Stimulated activated CD8-positive, alpha-beta memory T cell treated with anti-CD3 and anti-CD28 coated beads, Interleukin-7, amount 100 ng/mL, for 48 hours (primary cell): ENCODE data around the gene KIRREL1.

Experiments
- DNase-seq, 2 donors: peaks; one replicate each; pipeline ENCODE4 v3.0.0-alpha.2; 2020; ENCODE audit warnings: low read depth in 1 of 2; ENCODE audit errors: extremely low read depth in 1 of 2

KIRREL1 gene

DNA sequence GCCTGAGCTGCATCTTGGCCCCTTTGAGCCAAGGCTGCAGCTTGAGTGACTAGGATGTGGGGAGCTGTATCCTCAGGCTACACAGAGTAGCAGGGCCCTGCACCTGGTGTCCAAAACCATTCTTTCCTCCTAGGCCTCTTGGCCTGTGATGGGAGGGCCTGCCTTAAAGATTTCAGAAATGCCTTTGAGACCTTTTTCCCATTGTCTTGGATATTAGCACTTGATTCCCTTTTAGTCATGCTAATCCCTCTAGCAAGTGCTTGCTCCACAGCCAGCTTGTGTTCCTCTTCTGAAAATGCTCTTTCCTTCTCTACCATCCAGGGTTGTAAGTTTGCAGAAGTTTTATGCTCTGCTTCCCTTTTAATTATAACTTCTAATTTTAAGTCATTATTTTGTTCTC, 21.7 kb upstream of the KIRREL1 start:
- no peak for DNase-seq

DNA sequence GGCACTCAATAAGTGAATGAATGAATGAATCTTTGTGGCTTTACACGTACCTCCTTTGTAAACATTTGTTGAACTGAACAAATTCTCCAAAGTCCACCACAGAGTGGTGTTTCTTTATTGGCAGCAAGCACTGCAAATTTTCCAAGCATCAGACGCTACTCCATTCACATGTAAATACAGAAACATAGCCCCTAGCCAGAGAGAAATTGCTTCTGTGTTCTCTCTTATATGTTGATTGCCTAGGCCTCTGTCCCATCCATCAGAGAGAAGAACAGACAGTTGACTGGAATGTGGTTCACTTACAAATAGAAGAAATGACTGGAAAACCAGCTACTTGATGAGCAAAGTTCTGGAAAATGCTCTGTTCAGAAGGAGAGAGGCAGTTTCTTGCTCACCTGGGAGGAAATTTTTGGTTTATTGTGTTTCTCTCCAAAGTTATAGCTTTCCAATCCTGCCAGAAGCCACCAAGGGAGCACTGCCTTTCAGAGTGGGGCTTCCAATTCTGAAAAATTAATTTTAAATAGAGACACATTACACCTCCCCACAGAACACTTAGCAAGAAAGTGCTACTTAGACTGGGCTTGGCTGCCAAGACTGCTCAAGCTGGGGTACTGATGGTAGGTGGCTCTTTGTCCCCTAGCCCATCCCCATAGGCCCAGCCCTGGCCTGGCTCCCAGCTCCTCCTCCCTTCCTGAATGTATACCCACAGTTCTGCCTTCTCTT, 18.1 kb upstream of the KIRREL1 start:
- DNase-seq, result no peak

DNA sequence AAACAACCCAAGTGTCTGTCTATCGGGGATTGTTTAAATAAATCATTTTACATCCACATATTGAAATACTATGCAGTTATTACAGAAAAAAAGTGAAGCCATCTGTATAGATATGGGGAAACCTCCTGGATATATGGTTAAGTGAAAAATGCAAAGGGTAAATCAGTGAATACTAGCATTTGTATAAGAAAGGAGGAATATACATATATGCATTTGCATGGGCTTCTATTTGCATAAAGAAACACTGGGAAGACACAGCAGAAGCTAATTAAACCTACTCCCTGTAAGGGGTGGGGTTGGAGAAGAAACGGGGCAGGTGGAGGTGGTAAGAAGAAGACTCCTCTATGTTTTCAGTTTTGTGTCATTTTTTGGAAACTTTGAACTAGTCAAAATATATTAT, 16.6 kb upstream of the KIRREL1 start:
- DNase-seq, result no peak

DNA sequence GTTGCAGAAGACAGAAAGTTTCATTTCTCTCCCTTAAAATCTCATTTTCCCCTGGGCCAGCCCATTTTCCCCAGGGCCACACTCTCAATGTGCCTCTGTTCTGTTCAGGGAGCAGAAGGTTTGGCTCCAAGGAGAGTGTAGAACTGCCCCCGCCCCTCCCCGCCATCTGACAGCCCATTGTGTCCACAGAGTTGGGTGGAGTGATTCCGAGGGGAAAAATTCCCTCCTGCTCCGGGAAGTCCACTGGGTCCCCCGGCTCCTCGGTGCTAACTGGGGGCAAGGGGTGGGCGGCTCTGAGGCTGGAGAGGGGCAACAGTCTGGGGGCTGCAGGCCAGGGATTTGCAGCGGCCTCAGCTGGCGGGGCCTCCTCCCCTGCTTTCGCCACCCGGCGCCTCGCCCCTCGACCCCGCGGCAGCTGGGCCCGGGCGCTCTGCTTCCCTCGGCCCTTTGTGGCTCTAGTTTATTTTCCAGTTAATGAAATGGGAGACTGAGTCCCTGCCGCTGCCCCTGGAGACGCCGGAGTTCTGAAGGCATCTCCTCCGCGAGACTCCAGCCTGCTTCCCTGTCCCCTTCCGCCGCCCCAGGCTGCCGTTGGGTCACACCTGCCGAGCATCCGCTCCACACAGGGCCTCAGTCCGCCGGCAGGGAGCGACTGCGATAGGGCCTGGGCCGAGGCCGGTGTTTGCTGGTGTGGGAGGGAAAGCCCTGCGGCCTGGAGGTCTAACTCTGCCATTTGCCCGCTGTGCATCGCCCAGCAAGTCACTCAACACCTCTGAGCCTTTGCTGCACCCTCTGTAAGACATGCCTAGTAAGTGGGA, 14.7 kb upstream of the KIRREL1 start:
- no peak for DNase-seq

DNA sequence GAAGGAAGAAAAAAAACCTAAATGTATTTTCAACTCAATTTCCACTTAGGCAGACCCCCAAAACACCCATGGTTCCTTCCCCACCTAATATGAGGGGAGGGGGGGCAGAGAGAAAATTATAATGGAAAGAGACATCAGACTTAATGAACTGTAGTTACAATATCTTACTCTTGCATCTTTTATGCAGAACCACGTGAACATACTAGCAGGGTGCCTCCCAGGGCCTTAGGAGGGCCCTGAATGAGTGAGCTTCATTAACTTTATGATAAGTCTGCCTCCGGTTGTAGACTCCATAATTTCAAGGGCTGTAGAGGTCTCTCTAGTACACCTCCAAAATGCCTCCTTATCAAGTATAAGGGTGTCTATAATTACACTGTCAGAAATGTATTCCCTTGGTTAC, 11.3 kb upstream of the KIRREL1 start:
- DNase-seq, result no peak

DNA sequence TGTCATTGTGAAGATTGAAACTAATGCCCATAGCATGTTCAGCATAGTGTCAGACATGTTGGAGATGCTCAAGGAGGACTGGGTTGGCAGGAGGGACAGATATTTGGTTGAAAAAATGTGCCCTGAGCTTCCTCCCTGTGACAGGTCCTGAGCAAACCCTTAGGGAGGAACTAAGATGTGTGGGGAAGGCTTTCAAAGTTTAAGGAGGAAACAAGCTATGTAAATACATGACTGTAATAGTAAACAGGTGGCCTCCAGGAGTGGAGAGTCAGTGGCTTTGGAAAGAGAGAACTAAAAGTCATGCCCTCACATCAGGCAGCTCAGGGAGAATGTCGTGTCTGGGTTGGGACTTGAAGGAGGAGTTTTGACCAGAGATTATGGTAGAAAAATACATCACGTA, 9.7 kb upstream of the KIRREL1 start:
- DNase-seq, result no peak

DNA sequence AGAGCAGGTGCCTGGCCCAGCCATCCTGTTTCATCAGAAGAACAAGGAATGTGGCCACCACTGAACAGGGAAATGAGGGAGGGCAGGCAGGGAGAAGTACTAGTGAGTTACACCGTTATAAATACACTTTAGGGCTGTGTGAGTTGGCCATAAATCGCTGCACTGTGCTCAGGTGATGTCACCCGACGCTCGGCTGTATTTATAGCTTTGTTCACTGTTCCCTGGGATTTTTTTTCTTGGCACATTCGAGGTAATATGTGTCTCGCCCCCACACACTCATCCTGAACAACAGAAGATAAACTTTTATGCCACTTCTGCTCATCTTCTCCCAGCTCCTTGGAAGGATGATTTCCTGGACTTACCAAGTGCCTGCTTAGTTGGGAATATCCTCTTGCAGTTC, 9.0 kb upstream of the KIRREL1 start:
- DNase-seq, result no peak

DNA sequence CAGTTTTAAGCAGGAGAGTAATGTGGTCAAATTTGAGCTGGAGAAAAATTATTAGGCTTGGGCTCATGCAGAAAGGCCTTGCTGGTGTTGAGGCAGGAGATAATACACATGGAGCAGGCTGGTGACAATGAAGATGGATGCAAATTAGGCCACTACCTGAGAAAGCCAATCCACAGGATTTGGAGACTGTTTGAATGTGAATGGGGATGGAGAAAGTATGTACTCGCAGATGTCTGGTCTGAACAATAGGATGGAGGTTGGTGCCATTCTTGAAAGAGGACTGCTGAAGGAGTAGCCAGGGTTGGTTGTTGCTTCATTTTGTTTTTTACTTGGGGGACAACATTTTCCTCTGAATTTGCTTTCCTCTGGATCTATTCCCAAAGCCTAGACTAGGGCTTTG, 8.0 kb upstream of the KIRREL1 start:
- DNase-seq, result no peak

DNA sequence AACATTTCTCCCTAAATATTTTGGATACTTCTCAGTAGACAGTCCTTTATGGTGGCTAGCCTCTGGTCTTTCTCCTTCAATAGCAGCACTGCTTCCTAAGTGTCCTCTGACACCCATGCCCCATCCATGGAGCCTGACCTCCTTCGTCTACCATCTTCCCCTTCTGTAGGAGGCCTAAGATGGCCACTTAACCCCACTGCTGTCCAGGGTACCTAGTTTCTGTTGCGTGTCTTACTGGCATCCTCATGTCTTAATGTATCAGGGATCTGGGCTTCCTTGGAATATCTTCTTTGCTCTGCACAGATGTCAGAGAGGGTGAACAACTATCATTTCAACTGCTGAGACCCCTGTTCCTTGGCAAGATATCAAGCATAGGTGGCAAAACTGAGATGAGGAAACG, 5.4 kb upstream of the KIRREL1 start:
- DNase-seq, result no peak

DNA sequence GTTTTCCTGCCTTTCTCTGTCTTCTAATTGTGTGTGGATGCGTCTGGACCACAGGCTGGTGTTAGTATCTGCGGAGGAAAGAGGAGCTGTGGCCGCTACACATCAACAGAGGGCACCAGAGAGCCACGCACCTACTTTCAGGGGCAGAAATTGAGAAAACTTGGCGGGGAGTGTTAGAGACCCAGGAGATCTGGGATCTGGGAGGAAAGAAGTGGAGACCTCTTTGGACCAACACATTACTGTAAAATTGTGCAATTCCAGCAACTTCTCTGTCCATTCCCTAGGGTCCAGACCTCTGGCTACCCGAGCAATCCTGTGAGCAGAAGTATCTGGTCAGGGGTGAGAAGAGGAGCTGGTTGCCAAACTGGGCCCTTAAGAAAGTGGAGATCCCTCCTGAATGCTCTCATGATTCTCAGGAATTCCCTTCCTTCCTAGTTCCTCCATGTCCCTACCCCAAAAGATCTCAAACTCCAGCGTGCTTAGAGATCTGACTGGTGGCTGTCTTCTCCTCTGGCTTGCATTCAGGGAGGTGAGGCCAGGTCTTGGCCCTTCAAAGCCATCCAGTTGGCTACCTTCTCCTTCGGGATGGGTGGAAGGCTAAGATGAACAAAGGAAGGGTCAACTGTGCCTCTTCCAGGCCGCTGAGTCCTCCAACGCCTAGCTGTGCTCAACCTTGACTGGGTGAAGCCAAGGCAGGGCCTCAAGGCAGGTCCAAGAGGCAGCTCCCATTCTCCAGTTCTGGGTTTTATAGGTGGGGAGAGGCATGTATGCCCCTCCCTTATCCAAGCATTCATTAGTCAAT, 1.2 kb upstream of the KIRREL1 start:
- peak in 1 of 2 donors; percentile 10 for DNase-seq

DNA sequence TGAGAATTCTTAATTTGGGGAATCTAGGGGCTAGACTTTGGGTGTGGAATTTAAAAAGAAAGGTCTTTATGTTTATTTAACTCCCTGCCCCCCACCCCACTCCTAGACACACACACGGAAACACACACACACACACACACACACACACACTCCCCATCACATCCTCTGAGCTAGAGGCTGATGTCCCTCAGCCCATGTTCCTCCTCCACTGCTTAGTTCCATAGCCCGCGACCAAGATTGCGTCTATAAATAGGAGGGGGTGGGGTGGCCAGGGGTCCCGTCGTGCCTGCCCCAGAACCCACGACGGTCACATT, 655 bp upstream of the KIRREL1 start:
- DNase-seq, result no peak

DNA sequence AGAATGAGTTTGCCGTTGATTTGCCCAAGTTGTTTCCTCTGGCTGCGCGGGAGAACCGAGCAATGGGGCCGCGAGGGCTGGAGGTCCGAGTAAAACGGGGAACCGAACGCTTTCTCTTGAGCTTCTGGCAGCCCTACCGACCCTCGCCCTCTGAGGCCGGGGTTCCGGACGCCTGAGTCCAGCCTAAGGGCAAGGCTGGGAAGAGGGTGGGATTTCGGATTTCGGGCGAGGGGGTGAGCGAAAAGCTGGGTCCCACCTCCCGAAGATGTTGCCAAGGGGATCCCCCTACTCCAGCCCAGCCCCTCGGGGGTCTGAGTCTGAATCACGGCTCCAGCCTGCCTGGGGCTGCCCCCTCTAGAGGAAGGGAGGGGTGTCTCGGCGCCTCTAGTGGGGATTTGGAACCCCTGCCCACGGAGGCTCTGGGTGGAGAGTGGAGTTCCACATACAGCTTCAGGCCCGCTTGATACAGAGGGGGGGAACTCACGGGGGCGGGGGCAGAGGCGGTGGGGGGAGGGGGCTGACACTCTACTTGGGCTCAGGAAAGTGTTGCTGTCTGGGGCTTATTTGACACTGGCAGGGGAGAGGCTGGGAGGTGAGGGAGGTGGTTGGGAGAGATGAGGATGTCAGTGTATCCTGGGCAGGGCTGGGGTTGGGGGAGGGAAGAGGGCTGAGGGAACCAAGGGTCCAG, 617 bp downstream of the KIRREL1 start:
- no peak for DNase-seq

DNA sequence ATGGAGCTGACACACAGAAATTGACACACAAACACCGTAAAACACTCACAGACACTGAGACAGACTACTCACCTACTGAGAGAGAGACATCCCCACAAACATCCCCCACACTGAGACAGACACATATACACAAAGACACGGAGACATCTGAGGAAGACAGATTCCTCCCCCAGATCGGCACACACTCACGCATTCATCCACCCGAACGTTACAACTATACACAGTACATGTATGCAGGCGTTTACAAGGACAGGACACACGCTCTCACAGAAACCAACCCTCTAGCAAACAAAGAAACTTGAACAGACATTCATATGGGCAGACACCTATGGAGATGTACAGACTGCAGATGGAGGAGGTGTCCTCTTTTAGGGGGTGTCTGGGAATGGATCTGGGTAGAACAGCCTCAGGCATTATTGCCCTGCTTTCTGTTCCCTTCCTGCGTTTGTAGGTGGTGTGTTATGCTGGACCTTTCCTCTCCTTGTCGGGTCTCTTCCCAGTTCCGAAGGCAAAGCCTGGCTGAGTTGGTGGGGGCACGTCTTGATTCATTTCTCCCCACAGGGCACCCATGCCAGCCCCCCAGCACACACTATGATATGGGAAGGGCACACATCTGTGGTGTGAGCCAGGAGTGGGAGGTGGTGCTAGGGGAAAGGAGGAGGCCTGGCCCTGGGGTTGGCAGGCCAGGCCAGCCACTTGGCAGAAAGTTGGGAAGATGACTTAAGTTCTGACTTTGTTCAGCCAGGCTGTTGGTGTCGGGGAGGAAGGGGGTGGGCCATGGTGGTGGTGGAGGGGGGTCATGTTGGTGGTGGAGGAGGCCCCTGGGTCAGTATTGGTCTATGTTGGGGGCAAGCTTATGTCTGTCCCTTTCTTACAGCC, 1.5 kb downstream of the KIRREL1 start:
- DNase-seq, result no peak

DNA sequence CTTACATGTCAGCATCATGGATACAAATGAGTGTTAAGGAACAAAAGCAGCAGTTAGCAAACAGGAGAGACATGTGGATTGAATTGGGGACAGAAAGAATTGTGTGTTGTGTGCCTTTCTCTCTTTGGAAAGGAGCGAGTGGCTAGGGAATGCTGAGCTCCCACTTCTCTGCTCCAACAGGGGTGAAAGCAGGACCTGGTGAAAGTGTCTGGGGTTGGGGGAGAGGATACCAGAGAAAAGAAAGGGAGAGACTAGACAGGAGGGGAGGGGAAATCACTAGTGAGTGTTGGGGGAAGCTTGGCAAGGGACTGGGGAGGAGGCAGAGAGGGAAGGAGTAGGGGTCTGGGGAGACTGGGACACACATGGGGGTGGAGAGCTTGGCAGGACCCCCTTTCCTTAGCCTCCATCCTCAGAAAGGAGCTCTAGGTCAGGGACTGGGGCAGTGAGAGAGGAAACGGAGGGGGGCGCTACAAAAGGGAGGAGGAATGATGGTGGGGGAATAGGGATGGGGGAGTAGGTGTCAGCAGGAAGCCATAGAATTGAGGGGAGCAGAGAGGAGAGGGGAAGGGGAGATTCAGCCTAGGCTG, 2.2 kb downstream of the KIRREL1 start:
- no peak for DNase-seq

DNA sequence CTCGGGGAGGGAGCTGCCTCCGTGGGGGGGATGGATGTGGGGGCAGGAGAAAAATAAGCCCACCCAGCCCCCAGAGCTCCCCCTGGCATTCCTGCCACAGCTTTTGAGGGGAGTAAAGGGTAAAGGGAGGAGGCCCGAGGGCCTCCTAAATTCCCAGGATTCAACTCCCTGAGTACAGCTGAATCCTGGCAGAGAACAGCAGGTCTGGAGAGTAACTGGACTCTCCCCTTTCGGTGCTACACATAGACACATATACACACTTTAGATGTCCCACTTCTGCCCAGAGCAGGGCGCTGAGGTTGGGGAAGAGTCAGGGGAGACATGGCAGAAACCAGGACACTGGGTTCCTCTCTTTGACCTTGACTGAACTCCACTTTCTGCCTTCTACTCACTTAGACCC, 3.0 kb downstream of the KIRREL1 start:
- DNase-seq, result no peak

DNA sequence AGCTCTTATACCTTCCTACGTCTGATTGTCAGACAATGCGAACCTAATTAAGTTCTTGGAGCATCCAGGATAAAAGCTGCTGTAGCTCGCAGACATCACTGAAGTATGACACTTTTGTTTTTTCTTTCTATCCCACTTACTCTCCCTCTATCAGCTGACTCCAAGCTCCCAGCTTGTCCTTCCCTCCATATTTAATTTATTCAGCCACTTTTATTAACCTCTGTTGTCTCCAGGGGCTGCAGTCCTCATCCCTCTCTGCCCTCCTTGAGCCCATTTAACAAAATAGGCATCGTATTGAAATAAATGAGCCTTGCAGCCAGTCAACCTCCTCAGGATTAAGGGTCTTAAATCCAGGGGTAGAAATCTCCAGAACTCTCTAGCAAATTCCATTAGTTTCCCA, 7.1 kb downstream of the KIRREL1 start:
- no peak for DNase-seq

DNA sequence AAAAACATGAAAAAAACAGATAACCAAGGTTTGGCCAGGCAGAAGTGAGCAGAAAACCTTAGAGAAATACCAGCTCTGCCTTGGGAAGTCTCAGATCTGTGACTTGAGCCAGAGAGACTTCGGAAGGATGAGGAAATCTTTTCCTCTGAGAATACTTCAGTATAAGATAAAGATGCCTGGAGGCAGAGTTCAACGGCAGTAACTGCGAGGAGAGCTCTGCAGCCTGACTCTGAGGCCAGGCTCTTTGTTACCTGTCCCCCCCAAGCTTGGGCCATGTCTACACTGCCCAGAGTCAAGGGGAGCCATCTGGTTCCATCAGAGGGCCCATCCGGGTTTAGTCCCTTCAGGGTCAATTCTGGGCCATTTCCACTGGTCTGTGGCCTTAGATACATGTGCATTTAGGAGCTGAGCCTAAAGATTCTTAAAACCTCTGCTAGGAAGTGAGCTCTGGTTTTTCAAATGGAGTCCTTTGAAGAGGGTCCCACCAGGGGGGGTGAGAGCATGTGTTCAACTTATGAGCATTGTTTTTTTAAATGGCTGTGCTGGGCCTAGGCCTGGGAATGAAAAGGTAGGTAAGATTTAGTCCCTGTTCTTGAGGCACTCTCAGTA, 8.7 kb downstream of the KIRREL1 start:
- DNase-seq, result no peak

DNA sequence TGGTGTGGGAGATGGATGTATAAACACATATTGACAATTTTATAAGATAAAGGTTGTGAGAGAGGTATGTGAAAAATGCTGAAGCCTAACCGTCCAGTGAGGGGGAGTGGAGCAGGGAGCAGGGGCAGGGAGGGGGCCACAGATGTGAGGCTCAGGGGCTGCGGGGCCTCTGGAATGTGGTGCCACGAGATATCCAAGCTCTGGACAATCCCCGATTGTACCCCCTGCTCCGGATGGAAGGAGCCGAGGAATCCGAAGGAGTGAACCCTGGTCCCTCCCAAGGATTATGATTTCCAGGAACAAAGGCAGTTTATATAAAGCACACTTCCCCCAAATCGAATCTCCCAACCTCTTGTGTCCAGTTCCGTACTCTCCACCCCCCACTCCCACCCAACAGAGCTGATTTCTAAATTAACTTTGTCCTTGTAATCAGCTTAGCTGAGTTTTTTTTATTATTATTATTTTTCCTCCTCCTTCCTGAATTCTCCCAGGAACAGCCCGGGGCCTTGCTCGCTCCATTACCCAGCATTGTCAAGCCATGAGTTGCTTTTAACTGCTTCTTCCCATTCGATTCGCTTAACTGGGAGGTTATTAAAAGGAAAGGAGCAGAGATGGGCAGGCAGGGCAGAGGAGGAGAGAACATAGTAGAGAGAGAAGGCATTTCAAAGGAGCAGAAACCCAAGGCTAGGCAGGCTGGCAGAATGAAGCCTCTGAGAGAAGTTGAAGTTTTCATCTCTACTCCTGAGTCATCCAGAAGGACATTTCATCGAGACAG, 9.4 kb downstream of the KIRREL1 start:
- DNase-seq, result no peak

DNA sequence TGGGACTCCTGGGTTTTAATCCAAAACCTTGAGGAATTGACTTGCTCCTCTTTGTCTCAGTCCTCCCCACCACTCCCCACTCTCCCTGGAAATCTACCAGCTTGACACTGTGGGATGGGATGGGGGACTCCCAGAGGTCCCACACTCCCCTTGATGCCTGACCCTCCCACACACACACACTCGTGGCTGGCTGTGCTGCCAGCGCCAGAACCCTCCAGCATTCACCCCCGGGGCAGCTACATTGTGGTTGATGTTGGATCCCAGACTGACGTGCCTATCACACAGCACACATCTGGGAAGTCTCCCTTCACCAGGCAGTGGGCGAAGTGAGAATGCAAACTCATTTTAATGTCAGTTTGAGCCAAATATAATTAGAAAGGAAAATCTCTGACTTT, 10.0 kb downstream of the KIRREL1 start:
- DNase-seq, result no peak
